ENCODE results near the gene TRUB1. TPM values are rescaled to one million over a fixed set of nuclear protein-coding genes. Genes with fewer than 3 reads are reported as not detected.

Gene TRUB1
- total and polyA plus RNA-seq, 2 donors = 12.1 to 22.2 TPM

- Histone ChIP-seq H3K4me3 (ENCODE audit: low read length in 2 of 2) (no peak overlapping the region), H3K9me3 (ENCODE audit: control insufficient read depth in 2 of 2, insufficient read depth in 1 of 2, low read length in 1 of 2) (no peaks in the 10 kb centered on the region), H3K27me3 (ENCODE audit: control insufficient read depth in 2 of 2, insufficient read depth in 1 of 2, low read length in 1 of 2) (no peaks in the 10 kb centered on the region), H3K4me1 (ENCODE audit: control insufficient read depth in 2 of 2, insufficient read depth in 2 of 2, low read length in 2 of 2) (no peaks in the 10 kb centered on the region), H3K27ac (ENCODE audit: low read depth in 1 of 2, low read length in 1 of 2) (no peak overlapping the region), H3K36me3 (ENCODE audit: control insufficient read depth in 2 of 2, insufficient read depth in 2 of 2, low read length in 1 of 2) (peaks cover 0 to 12% of the 10 kb centered on the region in 2 donors)
- WGBS = 98% methylated on average over 1 of the region's 1 CpG
- no peak for DNase-seq (ENCODE audit: low read depth in 6 of 9, low spot score in 9 of 9)
Observed at GRCh38 chr10:114957122-114957521, 19.1 kb downstream of the TRUB1 start.

- WGBS = 97% methylated on average over 2 of the region's 2 CpGs
Observed at GRCh38 chr10:114957673-114958072, 19.7 kb downstream of the TRUB1 start.

GRCh38 chr10:114962441-114962840 is 24.4 kb downstream of the TRUB1 start:
- Histone ChIP-seq H3K4me1 (ENCODE audit: control insufficient read depth in 2 of 2, insufficient read depth in 2 of 2, low read length in 2 of 2) (no peaks in the 10 kb centered on the region), H3K36me3 (ENCODE audit: control insufficient read depth in 2 of 2, insufficient read depth in 2 of 2, low read length in 1 of 2) (peaks cover 3 to 11% of the 10 kb centered on the region in 2 donors), H3K27me3 (ENCODE audit: control insufficient read depth in 2 of 2, insufficient read depth in 1 of 2, low read length in 1 of 2) (no peaks in the 10 kb centered on the region), H3K9me3 (ENCODE audit: control insufficient read depth in 2 of 2, insufficient read depth in 1 of 2, low read length in 1 of 2) (no peaks in the 10 kb centered on the region), H3K27ac (ENCODE audit: low read depth in 1 of 2, low read length in 1 of 2) (no peak overlapping the region), H3K4me3 (ENCODE audit: low read length in 2 of 2) (no peak overlapping the region)
- 98% methylated on average over 2 of the region's 2 CpGs for WGBS
- no peak for DNase-seq (ENCODE audit: low read depth in 6 of 9, low spot score in 9 of 9)

More at GRCh38 chr10:114957673-114958072, 19.7 kb downstream of the TRUB1 start:
- no peak for DNase-seq (ENCODE audit: low read depth in 6 of 9, low spot score in 9 of 9)
- Histone ChIP-seq H3K9me3 (ENCODE audit: control insufficient read depth in 2 of 2, insufficient read depth in 1 of 2, low read length in 1 of 2) (no peaks in the 10 kb centered on the region), H3K4me1 (ENCODE audit: control insufficient read depth in 2 of 2, insufficient read depth in 2 of 2, low read length in 2 of 2) (no peaks in the 10 kb centered on the region), H3K4me3 (ENCODE audit: low read length in 2 of 2) (no peak overlapping the region), H3K27ac (ENCODE audit: low read depth in 1 of 2, low read length in 1 of 2) (no peak overlapping the region), H3K27me3 (ENCODE audit: control insufficient read depth in 2 of 2, insufficient read depth in 1 of 2, low read length in 1 of 2) (no peaks in the 10 kb centered on the region), H3K36me3 (ENCODE audit: control insufficient read depth in 2 of 2, insufficient read depth in 2 of 2, low read length in 1 of 2) (peaks cover 3 to 17% of the 10 kb centered on the region in 2 donors)

- no peak for DNase-seq (ENCODE audit: low read depth in 6 of 9, low spot score in 9 of 9)
Observed at GRCh38 chr10:114963908-114964307, 25.9 kb downstream of the TRUB1 start.

GRCh38 chr10:114967071-114967470 is 29.1 kb downstream of the TRUB1 start:
- 84% methylated on average over 2 of the region's 2 CpGs for WGBS
- H3K4me1 ChIP-seq (ENCODE audit: control insufficient read depth in 2 of 2, insufficient read depth in 2 of 2, low read length in 2 of 2) = peaks cover 0 to 3% of the 10 kb centered on the region in 2 donors
- no peak overlapping the region for H3K27ac ChIP-seq (ENCODE audit: low read depth in 1 of 2, low read length in 1 of 2)
- H3K9me3 ChIP-seq (ENCODE audit: control insufficient read depth in 2 of 2, insufficient read depth in 1 of 2, low read length in 1 of 2) = no peaks in the 10 kb centered on the region
- H3K4me3 ChIP-seq (ENCODE audit: low read length in 2 of 2) = no peak overlapping the region
- H3K36me3 ChIP-seq (ENCODE audit: control insufficient read depth in 2 of 2, insufficient read depth in 2 of 2, low read length in 1 of 2) = peaks cover 3 to 9% of the 10 kb centered on the region in 2 donors
- H3K27me3 ChIP-seq (ENCODE audit: control insufficient read depth in 2 of 2, insufficient read depth in 1 of 2, low read length in 1 of 2) = no peaks in the 10 kb centered on the region
- peak in 1 of 9 donors; percentile 15 for DNase-seq (ENCODE audit: low read depth in 6 of 9, low spot score in 9 of 9)

More at GRCh38 chr10:114963908-114964307, 25.9 kb downstream of the TRUB1 start:
- Histone ChIP-seq H3K9me3 (ENCODE audit: control insufficient read depth in 2 of 2, insufficient read depth in 1 of 2, low read length in 1 of 2) (no peaks in the 10 kb centered on the region), H3K27me3 (ENCODE audit: control insufficient read depth in 2 of 2, insufficient read depth in 1 of 2, low read length in 1 of 2) (no peaks in the 10 kb centered on the region), H3K36me3 (ENCODE audit: control insufficient read depth in 2 of 2, insufficient read depth in 2 of 2, low read length in 1 of 2) (peaks cover 3 to 11% of the 10 kb centered on the region in 2 donors), H3K27ac (ENCODE audit: low read depth in 1 of 2, low read length in 1 of 2) (no peak overlapping the region), H3K4me1 (ENCODE audit: control insufficient read depth in 2 of 2, insufficient read depth in 2 of 2, low read length in 2 of 2) (no peaks in the 10 kb centered on the region), H3K4me3 (ENCODE audit: low read length in 2 of 2) (no peak overlapping the region)
- WGBS = 98% methylated on average over 4 of the region's 4 CpGs

- no peaks in the 10 kb centered on the region for H3K9me3 ChIP-seq (ENCODE audit: control insufficient read depth in 2 of 2, insufficient read depth in 1 of 2, low read length in 1 of 2)
- DNase-seq (ENCODE audit: low read depth in 6 of 9, low spot score in 9 of 9) = peak in 7 of 9 donors; percentile 6 to 57 (median 17)
- H3K4me3 ChIP-seq (ENCODE audit: low read length in 2 of 2) = no peak overlapping the region
- no peaks in the 10 kb centered on the region for H3K27me3 ChIP-seq (ENCODE audit: control insufficient read depth in 2 of 2, insufficient read depth in 1 of 2, low read length in 1 of 2)
- H3K27ac ChIP-seq (ENCODE audit: low read depth in 1 of 2, low read length in 1 of 2) = no peak overlapping the region
- WGBS = 79% methylated on average over 4 of the region's 4 CpGs
- H3K36me3 ChIP-seq (ENCODE audit: control insufficient read depth in 2 of 2, insufficient read depth in 2 of 2, low read length in 1 of 2) = peaks cover 0 to 3% of the 10 kb centered on the region in 2 donors
- peaks cover 0 to 3% of the 10 kb centered on the region in 2 donors for H3K4me1 ChIP-seq (ENCODE audit: control insufficient read depth in 2 of 2, insufficient read depth in 2 of 2, low read length in 2 of 2)
Observed at GRCh38 chr10:114970515-114970914, 32.5 kb downstream of the TRUB1 start.

- peaks cover 0 to 3% of the 10 kb centered on the region in 2 donors for H3K4me1 ChIP-seq (ENCODE audit: control insufficient read depth in 2 of 2, insufficient read depth in 2 of 2, low read length in 2 of 2)
- H3K27me3 ChIP-seq (ENCODE audit: control insufficient read depth in 2 of 2, insufficient read depth in 1 of 2, low read length in 1 of 2) = no peaks in the 10 kb centered on the region
- H3K27ac ChIP-seq (ENCODE audit: low read depth in 1 of 2, low read length in 1 of 2) = no peak overlapping the region
- H3K36me3 ChIP-seq (ENCODE audit: control insufficient read depth in 2 of 2, insufficient read depth in 2 of 2, low read length in 1 of 2) = peaks cover 0 to 3% of the 10 kb centered on the region in 2 donors
- no peak for DNase-seq (ENCODE audit: low read depth in 6 of 9, low spot score in 9 of 9)
- 98% methylated on average over 5 of the region's 5 CpGs for WGBS
- no peaks in the 10 kb centered on the region for H3K9me3 ChIP-seq (ENCODE audit: control insufficient read depth in 2 of 2, insufficient read depth in 1 of 2, low read length in 1 of 2)
- H3K4me3 ChIP-seq (ENCODE audit: low read length in 2 of 2) = no peak overlapping the region
Observed at GRCh38 chr10:114973306-114973705, 35.3 kb downstream of the TRUB1 start.

GRCh38 chr10:114973997-114974396 is 36.0 kb downstream of the TRUB1 start:
- Histone ChIP-seq H3K27ac (ENCODE audit: low read depth in 1 of 2, low read length in 1 of 2) (no peak overlapping the region), H3K9me3 (ENCODE audit: control insufficient read depth in 2 of 2, insufficient read depth in 1 of 2, low read length in 1 of 2) (no peaks in the 10 kb centered on the region), H3K27me3 (ENCODE audit: control insufficient read depth in 2 of 2, insufficient read depth in 1 of 2, low read length in 1 of 2) (no peaks in the 10 kb centered on the region), H3K36me3 (ENCODE audit: control insufficient read depth in 2 of 2, insufficient read depth in 2 of 2, low read length in 1 of 2) (peaks cover 0 to 3% of the 10 kb centered on the region in 2 donors), H3K4me3 (ENCODE audit: low read length in 2 of 2) (no peak overlapping the region), H3K4me1 (ENCODE audit: control insufficient read depth in 2 of 2, insufficient read depth in 2 of 2, low read length in 2 of 2) (peaks cover 0 to 3% of the 10 kb centered on the region in 2 donors)
- no peak for DNase-seq (ENCODE audit: low read depth in 6 of 9, low spot score in 9 of 9)

- no peak for DNase-seq (ENCODE audit: low read depth in 6 of 9, low spot score in 9 of 9)
- no peak overlapping the region for H3K4me3 ChIP-seq (ENCODE audit: low read length in 2 of 2)
- H3K36me3 ChIP-seq (ENCODE audit: control insufficient read depth in 2 of 2, insufficient read depth in 2 of 2, low read length in 1 of 2) = peaks cover 0 to 3% of the 10 kb centered on the region in 2 donors
- peaks cover 0 to 3% of the 10 kb centered on the region in 2 donors for H3K4me1 ChIP-seq (ENCODE audit: control insufficient read depth in 2 of 2, insufficient read depth in 2 of 2, low read length in 2 of 2)
- H3K27ac ChIP-seq (ENCODE audit: low read depth in 1 of 2, low read length in 1 of 2) = no peak overlapping the region
- no peaks in the 10 kb centered on the region for H3K9me3 ChIP-seq (ENCODE audit: control insufficient read depth in 2 of 2, insufficient read depth in 1 of 2, low read length in 1 of 2)
- 98% methylated on average over 5 of the region's 5 CpGs for WGBS
- H3K27me3 ChIP-seq (ENCODE audit: control insufficient read depth in 2 of 2, insufficient read depth in 1 of 2, low read length in 1 of 2) = no peaks in the 10 kb centered on the region
Observed at GRCh38 chr10:114974625-114975024, 36.6 kb downstream of the TRUB1 start.
